Stimulated activated naive CD4-positive, alpha-beta T cell treated with Interleukin-2 at 50 U/mL for 16 hours (primary cell): ENCODE data around the gene LOXL3.

Experiments used
- DNase-seq: peaks from one replicate; lab custom pipeline; 2025; lab: John Stamatoyannopoulos, UW

The LOXL3 gene

DNA sequence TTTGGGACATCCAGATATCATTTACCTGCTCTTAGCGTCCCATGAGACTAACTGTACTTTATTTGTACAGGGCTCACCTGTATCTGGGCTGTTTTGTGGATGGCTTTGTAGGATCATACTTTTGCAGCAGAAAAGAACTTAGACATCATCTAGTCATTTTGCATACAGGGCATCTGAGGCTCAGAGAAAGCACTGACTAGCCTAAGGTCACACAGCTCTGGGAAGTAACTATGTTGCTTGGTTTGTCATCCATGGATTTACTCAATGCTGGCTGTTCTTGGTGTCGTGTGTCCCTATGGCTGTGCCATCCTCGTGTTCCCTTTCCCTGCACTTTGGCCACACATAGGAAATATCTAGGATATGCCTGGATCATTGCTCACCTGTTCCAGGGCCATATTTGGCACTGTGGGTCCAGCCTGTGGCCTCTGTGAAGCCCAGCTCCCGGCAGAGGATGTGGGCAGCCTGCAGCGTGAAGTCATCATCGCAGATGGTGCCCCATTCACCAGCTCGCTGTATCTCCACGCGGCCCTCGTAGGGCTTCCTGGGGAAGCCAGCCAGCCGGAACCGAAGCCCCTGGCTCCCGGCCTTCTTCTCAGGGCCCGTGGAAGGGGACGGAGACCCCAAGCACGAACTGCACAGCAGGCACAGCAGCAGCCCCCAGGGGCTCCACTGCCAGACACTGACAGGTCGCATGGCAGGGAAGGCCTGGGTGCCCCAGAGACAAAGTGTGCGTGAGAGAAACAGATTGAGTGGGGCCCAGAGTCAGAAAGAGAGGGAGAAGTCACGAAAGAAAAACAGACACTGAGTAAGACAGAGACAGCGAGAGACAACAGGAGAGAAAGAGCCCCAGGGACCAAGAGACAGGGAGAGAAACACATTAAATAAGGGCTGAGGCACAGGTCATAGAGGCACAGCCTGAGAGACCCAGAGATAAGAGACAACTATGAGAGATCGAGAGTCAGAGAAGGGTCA lies 1.5 kb downstream of the LOXL3 start:
- no peak for DNase-seq

DNA sequence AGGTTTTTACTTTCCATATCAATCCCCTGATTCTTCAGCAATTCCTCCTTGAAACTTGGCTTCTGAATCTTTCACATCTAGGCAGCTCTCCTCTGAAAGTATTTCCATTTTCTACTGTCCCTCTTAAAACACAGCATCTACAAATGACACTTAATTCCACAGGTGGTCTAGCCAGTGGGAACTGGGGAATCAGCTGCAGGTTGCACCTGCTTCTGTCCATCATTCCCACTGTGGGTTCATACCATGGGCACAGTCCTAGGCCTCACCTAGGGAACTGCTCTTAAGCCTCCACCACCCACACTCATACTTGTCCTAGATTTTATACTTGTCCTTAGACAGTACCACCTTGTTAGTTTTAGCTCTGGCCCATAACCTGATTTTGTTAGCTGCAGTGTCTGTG lies 2.2 kb downstream of the LOXL3 start:
- DNase-seq, result no peak

DNA sequence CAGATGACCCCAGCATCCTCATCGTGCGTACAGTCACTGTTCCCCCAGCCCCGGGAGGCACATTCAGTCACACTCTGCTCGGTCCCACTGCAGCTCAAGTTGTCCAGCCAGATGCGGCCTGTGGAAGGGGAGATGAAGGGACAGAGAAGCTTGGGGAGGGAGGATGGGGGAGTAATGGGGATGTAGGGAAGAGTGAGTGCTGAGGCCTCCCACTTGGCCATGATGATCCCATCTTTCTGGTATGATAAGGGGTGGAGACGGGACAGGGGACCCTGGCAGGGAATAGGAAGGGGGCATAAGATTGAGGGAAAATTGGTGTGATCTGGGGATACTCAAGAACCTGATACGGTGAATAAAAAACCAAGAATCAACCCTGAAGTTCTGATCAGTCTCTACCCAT lies 3.5 kb downstream of the LOXL3 start:
- no peak for DNase-seq

DNA sequence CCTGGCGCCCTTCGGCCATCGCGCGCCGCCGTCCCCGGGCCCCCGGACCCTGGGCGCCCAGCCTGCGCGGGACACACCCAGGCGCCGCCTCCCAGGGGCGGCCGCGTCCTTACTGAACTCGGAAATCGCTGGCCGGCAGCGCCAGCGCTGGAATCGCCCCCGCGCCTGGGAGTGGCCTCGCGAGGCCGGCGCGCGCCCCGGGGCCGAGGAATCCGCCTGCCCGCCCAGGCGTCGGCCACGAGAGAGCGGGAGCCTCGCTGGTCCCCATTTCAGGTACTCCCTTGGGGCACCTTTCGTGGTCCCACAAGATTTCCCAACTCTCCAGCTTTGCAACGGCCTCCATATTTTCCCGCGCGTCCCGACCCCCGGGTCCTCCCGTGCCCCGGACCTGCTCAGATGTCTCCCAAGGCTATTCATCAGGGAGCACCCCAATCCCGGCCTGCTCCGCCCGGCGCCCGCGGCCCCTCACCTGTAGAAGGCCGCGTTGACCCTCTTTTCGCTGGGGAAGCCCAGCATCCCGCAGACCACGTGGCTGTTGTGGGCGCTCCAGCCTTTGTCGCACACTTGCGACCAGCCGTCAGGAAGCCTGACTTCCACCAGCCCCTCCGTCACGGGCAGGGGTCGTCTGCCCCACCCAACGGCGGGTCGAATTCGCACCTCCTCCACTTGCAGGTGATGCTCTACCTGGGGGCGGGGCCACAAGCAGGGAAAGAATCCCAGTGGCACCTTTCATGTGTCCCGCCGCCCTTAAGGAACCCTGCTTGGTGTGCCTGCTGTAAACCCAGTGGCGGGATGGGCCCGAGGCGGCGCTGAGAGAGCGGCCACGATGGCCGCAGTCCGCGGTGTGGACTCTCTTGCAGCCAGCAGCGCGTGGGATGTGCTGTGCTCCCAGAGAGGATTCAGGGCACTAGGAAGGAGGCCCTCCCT lies 4.6 kb downstream of the LOXL3 start:
- DNase-seq, result no peak

DNA sequence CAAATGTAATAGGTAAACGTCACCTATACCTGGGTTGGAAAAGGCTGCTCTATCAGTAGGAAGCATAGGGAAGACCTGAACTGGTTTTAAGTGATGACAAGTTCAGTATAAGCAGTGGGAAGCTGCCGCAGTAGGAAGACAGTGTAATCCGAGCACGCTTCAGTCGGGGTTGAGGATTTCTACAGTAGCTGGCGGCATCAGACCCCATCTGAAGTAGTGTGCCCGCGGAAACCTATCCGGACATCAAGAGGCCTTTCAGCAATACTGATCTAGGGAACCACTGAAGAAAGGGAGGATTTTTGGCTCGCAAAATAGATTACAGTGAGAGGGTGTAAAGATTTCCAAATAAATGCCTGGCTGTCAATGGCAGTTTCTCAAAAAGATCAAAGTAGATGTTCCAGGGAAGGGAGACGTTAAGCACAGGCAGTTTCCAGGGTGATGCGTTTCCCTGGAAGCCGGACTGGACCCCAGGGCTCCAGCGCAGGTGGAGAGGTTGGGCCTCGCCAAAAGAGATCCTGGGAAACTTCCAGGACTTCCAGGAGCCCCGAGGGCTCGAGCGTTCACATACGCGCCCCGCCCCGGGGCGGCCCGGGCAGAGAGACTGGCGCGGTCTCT lies 5.3 kb downstream of the LOXL3 start:
- no peak for DNase-seq

DNA sequence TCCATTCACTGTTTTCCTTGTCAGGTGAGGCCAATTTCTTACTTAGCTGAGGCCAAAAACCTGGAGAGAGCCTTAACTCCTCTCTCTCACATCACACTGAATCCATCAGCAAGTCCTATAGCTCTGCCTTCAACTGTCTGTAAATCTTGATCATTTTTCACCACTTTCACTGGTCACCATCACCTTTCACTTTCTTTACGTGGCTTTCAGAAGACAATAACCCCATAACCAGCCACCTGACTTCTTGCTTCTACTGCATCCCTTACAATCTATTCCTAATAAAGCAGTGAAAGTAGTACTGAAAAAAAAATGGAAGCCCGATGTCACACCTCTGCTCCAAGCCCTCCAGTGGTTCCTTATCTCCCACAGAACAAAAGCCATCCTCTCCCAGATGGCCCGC lies 7.7 kb downstream of the LOXL3 start:
- no peak for DNase-seq

DNA sequence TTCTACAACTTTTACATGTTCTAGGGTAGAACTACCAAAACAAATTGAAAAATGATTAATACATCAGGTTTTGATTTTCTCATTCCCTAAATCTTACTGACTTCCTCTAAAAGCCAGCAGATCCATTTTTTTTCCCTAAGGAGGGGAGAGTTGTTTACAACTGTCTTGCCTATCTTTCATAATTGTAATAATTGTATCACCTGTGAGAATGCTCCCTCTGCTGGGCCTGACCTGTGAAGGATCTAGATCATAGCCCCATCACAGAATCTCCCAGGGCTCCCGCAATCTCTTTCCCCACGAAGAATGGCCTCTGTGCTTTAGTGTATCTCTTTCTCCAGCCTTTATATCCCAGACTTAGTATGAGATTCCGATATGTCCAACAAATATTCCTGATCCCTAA lies 9.1 kb downstream of the LOXL3 start:
- no peak for DNase-seq

DNA sequence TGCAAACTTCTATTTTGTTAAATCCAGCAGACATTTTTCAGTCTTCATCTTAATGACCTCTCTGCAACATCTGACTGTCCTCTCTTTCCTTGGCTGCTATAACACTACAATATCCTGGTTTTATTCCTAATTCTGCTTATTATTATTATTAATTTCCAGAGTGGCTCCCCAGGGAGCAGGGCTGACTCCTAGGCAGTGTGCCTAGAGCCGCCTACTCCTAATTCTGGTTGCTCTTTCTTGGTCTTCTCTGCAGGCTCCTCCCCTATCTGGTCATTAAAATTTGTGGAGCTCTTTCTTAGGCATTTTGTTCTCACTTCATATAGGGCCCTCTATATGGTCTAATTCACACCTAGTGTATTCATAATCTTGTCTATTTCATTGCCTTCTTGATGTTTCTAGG lies 10.8 kb downstream of the LOXL3 start:
- DNase-seq, result no peak

DNA sequence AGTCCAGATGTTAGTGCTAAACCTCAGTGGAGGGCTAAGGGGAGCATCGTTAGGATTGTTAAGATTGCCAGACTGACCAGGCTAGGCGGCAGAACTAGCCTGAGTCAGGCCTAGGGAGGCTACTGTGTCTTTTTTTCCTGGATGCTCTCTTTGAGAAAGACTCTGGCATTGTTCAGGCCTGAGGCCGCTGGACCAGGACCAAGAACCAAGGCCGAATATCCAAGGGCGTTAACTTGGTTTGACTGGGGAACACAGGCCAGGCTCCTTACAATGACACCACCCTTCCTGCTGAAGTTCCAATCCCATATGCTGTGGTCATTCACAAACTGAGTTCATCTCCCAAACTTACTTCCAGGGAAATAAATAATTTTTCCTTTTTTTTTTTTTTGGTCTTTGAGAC lies 13.5 kb downstream of the LOXL3 start:
- no peak for DNase-seq

DNA sequence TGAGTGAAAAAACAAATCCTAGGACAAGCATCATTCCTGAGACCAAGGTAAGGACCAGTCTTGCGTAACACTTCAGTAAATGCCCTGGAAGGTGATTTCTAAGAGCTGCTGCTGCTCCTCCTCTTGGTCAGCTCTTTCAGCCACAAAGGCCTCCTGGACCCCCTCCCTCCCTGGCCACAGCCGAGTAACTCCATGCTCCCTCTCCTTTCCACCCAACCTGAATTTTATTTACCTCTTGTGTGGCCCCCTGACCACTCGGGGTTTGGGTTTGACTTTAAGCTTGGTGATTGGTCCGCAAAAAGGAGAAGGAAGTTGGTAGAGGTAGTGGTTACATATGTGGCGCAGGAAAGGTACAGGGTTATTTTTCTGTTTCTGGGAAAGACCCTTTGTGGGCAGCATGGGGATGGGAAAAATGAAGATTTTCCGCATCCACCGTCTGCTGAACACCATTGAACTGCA lies 14.8 kb downstream of the LOXL3 start:
- no peak for DNase-seq

DNA sequence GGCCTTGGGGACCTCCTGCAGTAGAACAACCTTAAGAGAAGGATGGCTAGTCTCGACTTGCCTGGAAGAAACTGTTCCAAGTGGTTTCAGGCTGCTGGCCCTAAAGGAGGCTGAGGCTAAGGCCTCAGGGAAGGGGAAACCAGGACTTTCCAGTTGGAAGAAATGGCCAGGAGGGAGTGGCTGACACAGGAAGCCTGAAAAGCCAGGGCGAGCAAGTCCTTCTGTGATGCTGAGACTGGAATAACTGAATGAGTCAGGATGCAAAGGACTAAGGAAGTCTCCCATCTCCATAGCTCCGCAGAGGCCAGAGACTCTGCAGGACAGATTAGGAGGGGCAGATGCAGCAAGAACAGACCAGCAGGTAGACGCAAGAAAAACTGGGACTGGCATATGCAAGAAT lies 16.6 kb downstream of the LOXL3 start:
- DNase-seq, result no peak

DNA sequence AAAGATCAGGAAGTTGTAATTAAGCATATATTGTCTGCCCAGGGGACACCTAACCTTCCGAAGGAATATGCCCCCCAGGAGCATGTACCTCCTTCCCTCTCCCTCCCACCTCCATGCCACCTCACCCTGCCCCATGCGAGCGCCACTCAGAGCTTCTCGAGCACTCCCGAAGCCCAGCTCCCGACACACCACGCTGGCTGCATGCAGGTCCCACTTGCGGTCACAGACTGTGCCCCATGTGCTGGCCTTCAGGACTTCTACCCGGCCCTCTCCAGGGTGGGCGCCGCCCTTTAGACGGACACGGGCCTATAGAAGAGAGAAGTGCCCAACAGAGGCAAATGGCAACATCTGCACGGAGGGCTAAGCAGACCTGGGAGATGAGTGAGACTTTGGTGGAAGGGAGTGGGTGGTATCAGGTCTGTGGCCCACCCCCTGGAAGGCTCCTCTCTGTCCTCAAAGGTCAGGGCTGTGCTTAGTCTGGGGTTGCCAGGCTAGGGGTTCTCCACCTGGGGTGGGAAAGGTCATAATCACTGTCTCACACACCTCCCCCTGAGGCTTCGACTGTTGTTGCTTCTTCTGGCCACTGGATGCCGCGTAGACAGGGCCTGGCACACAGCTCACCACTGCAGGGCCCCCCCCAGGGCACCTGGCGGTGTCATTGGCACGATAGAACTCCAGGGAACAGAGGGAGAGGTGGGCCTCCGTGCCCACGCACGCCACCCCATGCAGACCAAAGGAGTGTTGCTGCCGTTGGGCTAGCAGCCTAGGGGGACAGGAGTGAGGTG lies 17.4 kb downstream of the LOXL3 start:
- DNase-seq, result no peak

DNA sequence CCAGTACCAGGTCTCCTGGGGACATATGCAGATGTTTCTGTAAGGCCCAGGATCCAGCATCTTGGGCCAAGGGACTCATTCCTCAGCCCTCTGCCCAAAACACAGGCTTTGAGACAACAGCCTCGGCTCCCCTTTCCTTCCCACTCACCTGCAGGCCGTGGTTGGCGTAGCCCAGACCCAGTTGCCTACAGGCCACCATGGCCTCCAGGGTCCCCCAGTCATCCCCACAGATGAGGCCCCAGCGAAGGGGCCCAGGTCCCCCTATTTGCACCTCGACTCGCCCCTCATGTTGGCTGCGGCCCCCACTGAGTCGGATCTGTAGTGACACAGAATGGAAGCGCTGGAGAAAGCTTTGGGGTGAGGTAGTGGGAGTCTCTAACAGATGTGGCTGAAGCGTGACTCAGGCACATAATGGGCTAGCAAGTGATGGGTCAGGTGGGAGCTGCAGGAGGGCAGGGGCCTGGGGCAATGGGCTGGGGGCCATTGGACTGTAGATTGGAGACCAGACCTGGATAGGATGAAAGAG lies 18.2 kb downstream of the LOXL3 start:
- DNase-seq, result no peak

DNA sequence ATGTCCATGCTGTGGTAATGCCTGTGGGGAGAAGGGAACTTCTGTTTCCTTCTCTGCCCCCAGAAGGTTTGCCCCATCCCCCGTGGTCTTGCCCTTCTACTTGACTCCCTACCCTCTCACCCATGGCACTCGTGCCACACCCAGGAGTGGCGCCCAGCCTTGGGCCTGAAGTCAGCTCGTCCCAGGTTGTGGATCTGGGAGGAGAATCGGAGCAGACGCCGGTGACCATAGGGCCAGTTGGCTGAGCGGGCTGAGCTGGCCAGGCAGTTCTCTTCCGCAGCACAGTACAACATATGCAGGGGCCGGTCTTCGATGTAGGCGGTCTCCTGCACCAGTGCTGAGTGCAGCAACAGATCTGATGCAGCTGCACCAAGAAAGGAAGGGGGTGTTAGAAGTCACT lies 19.3 kb downstream of the LOXL3 start:
- DNase-seq, result no peak

DNA sequence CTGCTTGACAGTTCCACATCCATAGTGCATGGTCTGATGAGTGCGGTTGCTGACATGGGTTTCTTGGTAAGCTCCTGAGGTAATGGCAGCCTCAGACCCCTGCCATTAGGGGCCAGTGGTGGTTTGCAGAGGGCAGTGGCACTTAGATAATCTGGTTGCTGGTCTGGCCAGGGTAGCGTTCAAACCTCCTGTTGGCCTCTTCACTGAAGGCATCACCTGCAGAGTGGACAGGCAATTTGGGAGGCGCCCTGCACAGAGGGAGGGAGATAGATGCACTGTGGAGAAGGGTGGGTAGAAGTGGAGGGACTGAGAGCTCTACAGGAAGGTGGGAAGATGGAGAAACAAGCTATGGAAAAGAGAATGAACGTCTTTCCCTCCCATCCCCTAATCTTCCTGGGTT lies 20.3 kb downstream of the LOXL3 start:
- DNase-seq, result no peak

DNA sequence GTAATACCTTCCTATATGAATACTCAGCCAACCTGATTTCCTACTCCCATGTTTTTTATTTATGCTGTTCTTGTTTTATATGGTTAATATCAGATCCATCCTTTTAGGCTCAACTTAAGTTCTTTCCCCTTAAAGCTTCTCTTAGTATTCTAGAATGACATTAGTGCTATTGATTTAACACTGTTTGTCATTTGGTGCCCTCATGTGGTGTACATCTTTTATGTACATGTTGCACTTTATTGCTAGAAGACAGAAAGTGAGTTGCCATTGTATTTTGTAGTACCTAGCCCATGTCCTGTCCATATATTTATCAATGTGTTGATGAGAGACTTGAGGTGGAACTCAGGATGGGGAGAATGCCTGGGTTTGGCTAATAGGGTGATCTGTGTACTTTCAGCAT lies 21.5 kb downstream of the LOXL3 start:
- no peak for DNase-seq

DNA sequence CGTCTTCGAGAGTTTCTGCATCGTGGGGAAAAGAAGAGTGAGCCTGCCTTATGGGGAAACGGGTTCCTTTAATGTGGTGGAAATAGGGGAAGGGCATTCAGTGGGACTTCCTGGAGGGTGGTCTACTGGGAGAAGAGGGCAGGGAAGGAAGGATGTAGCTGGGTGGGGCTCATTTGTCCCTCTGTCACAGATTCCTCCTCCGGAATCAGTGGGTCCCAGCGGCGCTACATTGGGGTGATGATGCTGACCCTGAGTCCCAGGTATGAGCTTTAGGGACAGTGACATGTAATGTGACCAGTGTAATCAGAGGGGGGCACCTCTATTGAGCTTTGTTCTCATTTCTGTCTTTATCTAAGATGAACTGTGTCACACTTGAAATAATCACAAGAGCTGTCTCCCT lies 22.1 kb downstream of the LOXL3 start:
- no peak for DNase-seq

DNA sequence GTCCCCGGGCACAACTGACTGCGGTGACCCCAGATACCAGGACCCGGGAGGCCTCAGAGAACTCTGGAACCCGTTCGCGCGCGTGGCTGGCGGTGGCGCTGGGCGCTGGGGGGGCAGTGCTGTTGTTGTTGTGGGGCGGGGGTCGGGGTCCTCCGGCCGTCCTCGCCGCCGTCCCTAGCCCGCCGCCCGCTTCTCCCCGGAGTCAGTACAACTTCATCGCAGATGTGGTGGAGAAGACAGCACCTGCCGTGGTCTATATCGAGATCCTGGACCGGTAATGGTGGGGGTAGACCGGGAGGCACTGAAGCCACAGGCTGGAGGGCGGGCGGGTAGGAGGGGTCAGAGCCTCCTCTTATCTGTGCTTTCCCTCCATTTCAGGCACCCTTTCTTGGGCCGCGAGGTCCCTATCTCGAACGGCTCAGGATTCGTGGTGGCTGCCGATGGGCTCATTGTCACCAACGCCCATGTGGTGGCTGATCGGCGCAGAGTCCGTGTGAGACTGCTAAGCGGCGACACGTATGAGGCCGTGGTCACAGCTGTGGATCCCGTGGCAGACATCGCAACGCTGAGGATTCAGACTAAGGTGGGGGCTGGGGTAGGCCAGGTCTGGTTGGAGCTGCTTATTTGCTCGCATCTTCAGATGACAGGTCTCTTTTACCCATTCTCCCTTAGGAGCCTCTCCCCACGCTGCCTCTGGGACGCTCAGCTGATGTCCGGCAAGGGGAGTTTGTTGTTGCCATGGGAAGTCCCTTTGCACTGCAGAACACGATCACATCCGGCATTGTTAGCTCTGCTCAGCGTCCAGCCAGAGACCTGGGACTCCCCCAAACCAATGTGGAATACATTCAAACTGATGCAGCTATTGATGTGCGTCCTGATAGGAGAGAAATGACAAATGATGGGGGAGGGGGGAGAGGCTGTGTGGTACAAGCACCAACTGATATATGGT lies 23.2 kb downstream of the LOXL3 start:
- DNase-seq, result peak; percentile 45

DNA sequence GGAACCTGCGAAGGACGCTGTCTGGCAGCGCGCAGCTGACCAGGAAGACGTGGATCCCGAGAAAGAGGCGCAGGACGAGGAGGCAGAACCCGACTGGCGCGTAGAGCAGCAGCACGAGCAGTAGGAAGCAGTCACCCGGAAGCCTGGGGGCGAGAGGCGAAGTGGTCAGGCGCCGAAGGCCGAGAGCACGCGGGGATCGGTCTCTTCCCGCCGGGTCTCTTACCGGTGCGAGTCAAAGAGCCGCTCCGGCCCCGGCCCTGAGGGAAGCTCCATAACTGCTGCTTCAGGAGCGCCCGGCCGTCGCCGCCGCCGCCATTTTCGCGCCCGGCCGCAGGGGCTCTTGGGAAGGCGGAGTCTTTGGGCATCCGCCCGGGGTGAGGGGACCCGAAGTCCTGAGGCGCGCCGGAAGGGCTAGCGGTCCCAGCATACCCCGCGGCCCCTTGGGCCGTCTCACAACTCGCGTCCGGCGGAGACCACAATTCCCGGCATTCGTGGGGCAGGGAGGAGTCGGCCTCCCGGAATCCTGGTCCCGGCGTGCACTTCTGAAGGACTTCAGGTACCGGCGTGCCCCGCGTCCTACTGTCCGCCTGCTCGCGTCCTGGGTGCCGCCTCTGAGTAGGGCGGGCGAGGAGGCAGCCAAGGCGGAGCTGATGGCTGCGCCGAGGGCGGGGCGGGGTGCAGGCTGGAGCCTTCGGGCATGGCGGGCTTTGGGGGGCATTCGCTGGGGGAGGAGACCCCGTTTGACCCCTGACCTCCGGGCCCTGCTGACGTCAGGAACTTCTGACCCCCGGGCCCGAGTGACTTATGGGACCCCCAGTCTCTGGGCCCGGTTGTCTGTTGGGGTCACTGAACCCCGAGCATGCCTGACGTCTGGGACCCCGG lies 24.1 kb downstream of the LOXL3 start, which contains the start of the genes AUP1 and HTRA2:
Gene AUP1 (minus strand): TSS at position 350 of the 882 bp plus-strand sequence. CDS start 77 bp downstream, at position 273.
Gene HTRA2 (plus strand): TSS at position 577 of the 882 bp plus-strand sequence. CDS start 74 bp downstream, at position 651.
- DNase-seq, result peak; percentile 94
